Stimulated activated CD4-positive, alpha-beta T cell treated with anti-CD3 and anti-CD28 coated beads, Interleukin-4, amount 100 ng/mL, for 24 hours (primary cell): ENCODE measurements around the gene SYNPR.
"Not testable (repeated sequence)": the region's sequence is repeated elsewhere in the genome, so short reads cannot be mapped to it uniquely, and the experiment has no call there.

Experiments
- DNase-seq: peaks from one replicate; pipeline ENCODE4 v3.0.0-alpha.2; 2020

The SYNPR gene

DNA sequence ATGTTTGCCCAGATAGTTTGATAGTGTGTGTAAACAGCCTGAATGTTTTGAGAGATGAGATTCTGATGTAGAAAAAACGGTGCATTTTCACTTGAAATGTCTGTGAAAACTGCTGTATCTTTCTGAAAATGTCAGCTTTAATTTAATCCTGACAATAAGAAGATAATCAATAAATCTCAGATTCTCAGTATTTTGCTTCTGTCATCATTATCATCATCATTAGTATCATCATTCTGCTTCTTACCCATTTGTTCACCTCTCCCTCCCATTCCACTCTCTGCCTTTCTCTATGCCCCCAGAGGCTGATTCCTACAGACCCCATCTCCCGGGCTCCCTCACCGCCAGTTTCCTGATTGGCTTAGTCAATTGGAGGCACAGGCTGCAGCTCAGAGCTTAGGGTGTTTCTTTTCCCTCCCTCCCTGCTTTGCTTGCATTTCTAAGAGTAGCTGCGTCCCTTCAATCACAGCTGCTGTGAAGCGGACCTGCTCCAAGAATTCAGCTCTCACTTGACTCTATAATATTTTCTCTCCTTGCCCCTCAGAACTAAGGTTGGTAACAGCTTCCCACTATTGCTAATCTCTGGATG is 366.2 kb downstream of the SYNPR start:
- DNase-seq = no peak

DNA sequence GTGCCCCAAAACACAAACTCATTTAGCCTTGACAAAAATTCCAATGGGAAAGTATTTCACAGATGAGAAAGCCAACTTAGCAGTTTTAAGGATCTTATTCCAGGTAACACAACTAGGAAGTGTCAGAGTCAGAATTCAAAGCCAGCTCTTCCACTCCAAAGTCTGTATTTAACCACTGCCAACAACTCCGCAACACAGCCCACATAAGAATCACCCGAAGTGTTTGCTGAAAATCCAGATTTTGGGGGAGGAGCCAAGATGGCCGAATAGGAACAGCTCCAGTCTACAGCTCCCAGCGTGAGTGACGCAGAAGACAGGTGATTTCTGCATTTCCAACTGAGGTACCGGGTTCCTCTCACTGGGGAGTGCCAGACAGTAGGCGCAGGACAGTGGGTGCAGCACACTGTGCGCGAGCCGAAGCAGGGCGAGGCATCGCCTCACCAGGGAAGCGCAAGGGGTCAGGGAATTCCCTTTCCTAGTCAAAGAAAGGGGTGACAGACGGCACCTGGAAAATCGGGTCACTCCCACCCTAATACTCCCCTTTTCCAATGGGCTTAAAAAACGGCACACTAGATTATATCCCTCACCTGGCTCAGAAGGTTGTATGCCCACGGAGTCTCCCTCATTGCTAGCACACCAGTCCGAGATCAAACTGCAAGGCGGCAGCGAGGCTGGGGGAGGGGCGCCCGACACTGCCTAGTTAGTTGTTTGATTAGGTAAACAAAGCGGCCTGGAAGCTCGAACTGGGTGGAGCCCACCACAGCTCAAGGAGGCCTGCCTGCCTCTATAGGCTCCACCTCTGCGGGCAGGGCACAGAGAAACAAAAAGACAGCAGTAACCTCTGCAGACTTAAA is 367.0 kb downstream of the SYNPR start:
- DNase-seq = not testable (repeated sequence)

DNA sequence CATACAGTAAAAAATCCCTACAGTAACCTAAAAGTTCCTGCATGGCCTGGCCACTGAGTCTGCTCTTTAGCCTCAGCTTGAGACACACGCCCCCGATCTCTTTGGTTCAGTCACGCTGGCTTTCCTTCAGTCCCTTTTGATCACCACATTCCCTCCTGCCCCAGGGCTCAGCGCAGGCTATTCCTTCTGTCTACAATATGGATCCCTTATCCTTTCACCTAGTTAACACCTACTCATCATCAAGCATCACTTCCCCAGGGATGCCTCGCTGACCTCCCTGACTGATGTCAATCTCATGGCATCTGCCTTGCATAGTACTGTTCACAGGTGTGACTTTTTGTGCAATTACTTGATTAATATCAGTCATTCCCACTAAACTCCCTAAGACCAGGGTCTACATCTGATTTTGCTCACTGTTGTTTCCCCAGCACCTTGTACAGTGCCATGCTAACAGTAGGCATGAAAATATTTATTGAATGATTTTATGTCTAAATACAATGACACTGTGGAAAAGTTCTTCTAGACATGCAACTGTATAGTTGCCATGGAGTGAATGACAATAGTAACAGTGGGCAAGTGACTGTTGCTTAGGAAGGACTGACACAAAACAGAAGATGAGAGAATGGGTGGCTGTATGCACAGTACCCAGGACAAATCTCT is 374.1 kb downstream of the SYNPR start, which contains the start of gene SNTN:
Gene SNTN (plus strand): TSS at position 610 of the 660 bp plus-strand sequence. CDS start 13 bp downstream, at position 623.
- DNase-seq = no peak

DNA sequence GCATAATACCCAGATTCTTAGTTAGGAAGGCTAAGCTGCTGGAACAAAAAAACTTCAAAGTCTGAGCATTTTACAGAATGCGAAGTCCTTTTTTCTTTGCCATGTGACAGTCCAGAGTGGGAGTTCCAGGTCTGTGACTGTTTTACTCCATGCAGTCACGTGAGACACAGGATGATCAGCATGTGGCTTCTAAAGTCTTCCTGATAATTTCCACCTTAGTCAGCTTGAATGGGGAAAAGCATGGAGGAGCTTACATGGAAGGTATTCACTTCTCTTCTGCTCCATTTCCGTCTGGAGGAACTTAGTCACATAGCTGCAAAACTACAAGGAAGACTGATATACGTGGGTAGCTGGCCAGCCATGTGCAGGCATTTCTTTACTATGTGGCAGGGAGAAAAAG is 376.1 kb downstream of the SYNPR start:
- DNase-seq = no peak

DNA sequence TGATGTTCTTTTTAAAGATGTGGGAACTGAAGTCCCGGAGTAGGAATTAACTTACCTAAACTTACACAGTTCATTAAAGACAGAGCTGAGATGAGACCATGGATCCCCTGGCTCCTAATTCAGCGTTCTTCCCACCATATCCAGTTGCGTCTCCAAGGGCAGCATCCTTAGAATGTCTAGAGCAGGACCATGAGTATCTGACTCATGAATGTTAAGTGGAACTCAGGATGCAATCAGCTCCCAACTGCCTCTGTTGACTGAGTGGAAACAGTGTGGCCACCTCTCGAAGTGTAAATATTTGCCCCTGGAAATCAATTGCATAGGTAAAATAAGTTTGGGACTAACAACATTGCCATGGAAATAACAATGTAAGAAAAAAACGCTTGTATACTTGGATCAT is 376.8 kb downstream of the SYNPR start:
- DNase-seq = no peak

DNA sequence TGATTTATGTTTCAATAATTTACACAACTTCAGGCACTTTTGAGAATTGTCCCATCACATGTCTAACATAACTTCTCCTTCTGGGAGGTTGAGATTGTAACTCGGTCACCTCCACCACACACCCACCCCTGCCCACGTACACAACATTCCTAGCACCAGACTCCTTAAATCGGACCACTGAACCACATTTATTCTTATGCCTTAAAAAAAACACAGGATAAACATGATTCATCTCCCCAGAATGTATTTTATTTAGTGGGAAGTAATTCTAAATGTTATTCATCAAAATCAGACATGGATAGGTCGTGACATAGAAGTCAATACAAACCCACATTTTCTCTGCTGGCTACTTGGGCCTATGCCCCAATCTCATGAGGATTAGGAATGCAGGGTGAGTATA is 377.4 kb downstream of the SYNPR start:
- no peak for DNase-seq

DNA sequence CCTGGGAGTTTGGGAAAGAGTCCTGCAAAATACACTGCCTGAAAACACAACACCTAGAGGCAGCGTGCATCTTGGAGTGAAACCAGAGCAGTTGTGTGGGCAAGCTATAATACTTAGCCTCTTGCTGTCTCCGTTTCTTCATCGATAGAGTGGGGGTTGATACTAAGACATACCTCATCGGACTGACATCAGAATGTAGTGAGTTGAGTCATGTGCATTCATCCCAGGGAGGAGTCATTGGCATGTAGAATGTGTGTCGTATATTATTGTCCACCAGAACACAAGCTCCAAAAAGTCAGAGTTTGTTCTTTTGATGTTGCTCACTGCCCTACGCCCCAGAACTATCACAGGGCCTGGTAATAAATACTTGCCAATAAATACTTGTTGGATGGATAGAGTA is 378.7 kb downstream of the SYNPR start:
- no peak for DNase-seq

DNA sequence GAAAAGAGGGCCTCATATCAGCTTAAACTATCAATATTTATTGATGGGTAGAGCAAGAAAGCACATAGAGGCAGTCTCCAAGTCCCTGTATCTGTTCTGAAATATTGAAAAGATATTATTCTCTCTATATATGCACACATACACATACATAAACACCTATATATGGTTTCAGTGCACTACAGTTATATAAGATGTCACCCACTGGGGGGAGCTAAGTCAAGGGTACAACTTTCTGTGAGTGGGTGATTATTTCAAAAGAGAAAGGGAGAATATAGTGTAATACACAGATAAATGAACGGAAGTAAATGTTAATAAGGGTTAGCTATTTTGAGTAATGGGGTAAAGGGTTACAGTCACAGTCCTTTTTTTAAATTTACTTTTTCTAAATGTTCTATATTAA is 383.1 kb downstream of the SYNPR start:
- DNase-seq = no peak

DNA sequence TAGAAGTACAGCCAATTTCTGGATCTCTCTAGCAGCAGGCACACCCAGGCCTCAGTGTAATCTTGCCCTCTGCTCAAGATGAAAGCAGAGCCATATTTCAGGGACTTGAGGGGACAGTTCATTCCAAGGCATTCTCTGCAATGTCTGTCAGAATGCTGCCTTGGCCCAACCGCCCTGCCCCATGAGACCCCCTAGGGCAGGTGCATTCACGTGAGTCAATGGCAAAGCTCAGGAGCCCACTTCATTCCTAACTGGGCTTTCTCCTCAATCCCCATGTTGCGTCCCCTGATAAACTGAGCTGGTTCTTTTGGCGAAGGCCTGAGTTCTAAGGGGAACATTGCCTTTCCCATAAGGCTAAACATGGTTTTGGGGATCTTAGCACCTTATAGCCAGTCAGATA is 383.9 kb downstream of the SYNPR start:
- DNase-seq = no peak

DNA sequence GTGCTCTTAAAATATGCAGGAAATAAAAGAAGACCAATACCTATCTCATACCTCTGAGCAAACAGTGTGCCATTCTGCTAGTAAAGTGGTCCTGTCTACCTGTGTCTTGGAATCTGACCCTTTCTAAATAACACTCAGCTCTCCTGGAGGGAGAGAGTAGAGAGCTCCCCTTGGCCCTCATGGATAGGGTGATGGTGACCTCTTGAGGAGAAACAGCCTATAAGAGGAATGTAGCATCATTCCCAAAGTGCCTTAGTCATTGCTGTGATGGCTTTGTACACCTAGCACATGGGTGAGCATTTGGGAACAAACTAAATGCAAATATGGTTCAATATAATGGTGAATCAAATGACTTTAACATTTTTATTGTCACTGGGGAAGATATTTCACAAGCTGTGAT is 384.4 kb downstream of the SYNPR start:
- no peak for DNase-seq
